ENCODE data around the gene SLC6A13.

The SLC6A13 gene

GRCh38 chr12:288687-289086 lies 26.1 kb upstream of the SLC6A13 start:
- no peak for TF ChIP-seq CTCF (IDR thresholded peaks at IDR 0.05)

- no peak for TF ChIP-seq CTCF (IDR thresholded peaks at IDR 0.05)
Measured at GRCh38 chr12:286531-287300, 24.1 kb upstream of the SLC6A13 start.

- no peak for TF ChIP-seq CTCF (IDR thresholded peaks at IDR 0.05)
Measured at GRCh38 chr12:278046-278445, 15.4 kb upstream of the SLC6A13 start.

- TF ChIP-seq CTCF (IDR thresholded peaks at IDR 0.05): no peak
Measured at GRCh38 chr12:275812-276211, 13.2 kb upstream of the SLC6A13 start.

GRCh38 chr12:273382-273781 lies 10.7 kb upstream of the SLC6A13 start:
- no peak for TF ChIP-seq CTCF (IDR thresholded peaks at IDR 0.05)

- TF ChIP-seq CTCF (IDR thresholded peaks at IDR 0.05): no peak
Measured at GRCh38 chr12:272942-273341, 10.3 kb upstream of the SLC6A13 start.

- no peak for TF ChIP-seq CTCF (IDR thresholded peaks at IDR 0.05)
Measured at GRCh38 chr12:271161-271560, 8.5 kb upstream of the SLC6A13 start.

GRCh38 chr12:269191-269590 lies 6.6 kb upstream of the SLC6A13 start:
- no peak for TF ChIP-seq CTCF (IDR thresholded peaks at IDR 0.05)

Data from LNCAP (cell line).